ENCODE results near the gene TRAPPC1.

Gene TRAPPC1

GRCh38 chr17:7910711-7911110 lies 21.0 kb downstream of the TRAPPC1 start:
- no peak overlapping the region for H3K4me3 ChIP-seq (ENCODE audit: low read depth in 1 of 5, low read length in 5 of 5)
- H3K9ac ChIP-seq (ENCODE audit: low read length in 5 of 5), result no peak overlapping the region
- H3K27ac ChIP-seq (ENCODE audit: low read depth, low read length), result no peak overlapping the region
- peaks cover 0 to 63% (median 56%) of the 10 kb centered on the region in 5 donors for H3K36me3 ChIP-seq (ENCODE audit: control insufficient read depth in 5 of 5, insufficient read depth in 5 of 5, low read length in 5 of 5)
- H3K9me3 ChIP-seq (ENCODE audit: control insufficient read depth in 5 of 5, low read length in 5 of 5), result no peaks in the 10 kb centered on the region
- peaks cover 2 to 10% (median 10%) of the 10 kb centered on the region in 5 donors for H3K4me1 ChIP-seq (ENCODE audit: control insufficient read depth in 5 of 5, insufficient read depth in 5 of 5, low read length in 5 of 5)
- H3K27me3 ChIP-seq (ENCODE audit: control insufficient read depth in 5 of 5, insufficient read depth in 4 of 5, low read length in 5 of 5), result no peaks in the 10 kb centered on the region

DNA sequence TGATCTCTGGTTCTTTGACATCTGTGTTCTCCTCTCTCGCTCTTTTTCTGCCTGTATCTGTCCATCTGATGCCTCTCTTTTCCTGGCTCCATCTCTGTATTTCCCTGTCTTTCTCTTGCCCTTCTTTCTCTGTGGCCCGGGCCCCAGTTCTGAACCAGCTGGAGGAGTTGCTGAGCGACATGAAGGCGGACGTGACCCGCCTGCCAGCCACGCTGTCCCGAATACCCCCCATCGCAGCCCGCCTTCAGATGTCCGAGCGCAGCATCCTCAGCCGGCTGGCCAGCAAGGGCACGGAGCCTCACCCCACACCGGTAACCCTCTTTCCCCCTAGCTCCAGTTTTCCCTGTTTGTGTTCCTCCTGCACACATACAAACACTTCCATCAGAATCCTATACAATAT lies 21.5 kb downstream of the TRAPPC1 start:
- Histone ChIP-seq H3K27me3 (ENCODE audit: control insufficient read depth in 5 of 5, insufficient read depth in 4 of 5, low read length in 5 of 5) (no peaks in the 10 kb centered on the region), H3K4me1 (ENCODE audit: control insufficient read depth in 5 of 5, insufficient read depth in 5 of 5, low read length in 5 of 5) (peaks cover 2 to 6% (median 5%) of the 10 kb centered on the region in 5 donors), H3K27ac (ENCODE audit: low read depth, low read length) (no peak overlapping the region), H3K9me3 (ENCODE audit: control insufficient read depth in 5 of 5, low read length in 5 of 5) (no peaks in the 10 kb centered on the region), H3K9ac (ENCODE audit: low read length in 5 of 5) (no peak overlapping the region), H3K4me3 (ENCODE audit: low read depth in 1 of 5, low read length in 5 of 5) (no peak overlapping the region), H3K36me3 (ENCODE audit: control insufficient read depth in 5 of 5, insufficient read depth in 5 of 5, low read length in 5 of 5) (peaks cover 0 to 68% (median 60%) of the 10 kb centered on the region in 5 donors)

DNA sequence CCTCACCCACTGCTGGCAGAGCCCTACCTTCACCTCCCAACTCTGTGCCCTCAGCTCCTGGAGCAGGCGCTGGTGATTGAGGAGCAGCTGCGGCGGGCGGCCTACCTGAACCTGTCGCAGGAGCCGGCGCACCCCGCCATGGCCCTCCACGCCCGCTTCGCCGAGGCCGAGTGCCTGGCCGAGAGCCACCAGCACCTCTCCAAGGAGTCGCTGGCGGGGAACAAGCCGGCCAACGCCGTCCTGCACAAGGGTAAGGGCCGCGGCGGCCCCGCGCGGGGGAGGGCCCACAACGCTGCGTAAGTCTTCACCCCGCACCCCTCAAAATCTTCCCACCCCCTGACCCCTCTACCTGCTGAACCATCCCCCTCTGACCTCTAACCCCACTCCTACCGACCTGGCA lies 22.7 kb downstream of the TRAPPC1 start:
- Histone ChIP-seq H3K9me3 (ENCODE audit: control insufficient read depth in 5 of 5, low read length in 5 of 5) (no peaks in the 10 kb centered on the region), H3K36me3 (ENCODE audit: control insufficient read depth in 5 of 5, insufficient read depth in 5 of 5, low read length in 5 of 5) (peaks cover 0 to 79% (median 72%) of the 10 kb centered on the region in 5 donors), H3K9ac (ENCODE audit: low read length in 5 of 5) (no peak overlapping the region), H3K27ac (ENCODE audit: low read depth, low read length) (no peak overlapping the region), H3K4me1 (ENCODE audit: control insufficient read depth in 5 of 5, insufficient read depth in 5 of 5, low read length in 5 of 5) (no peaks in the 10 kb centered on the region), H3K4me3 (ENCODE audit: low read depth in 1 of 5, low read length in 5 of 5) (no peak overlapping the region), H3K27me3 (ENCODE audit: control insufficient read depth in 5 of 5, insufficient read depth in 4 of 5, low read length in 5 of 5) (no peaks in the 10 kb centered on the region)

GRCh38 chr17:7903154-7904103 lies 28.3 kb downstream of the TRAPPC1 start:
- Histone ChIP-seq H3K9me3 (ENCODE audit: control insufficient read depth in 5 of 5, low read length in 5 of 5) (no peaks in the 10 kb centered on the region), H3K27ac (ENCODE audit: low read depth, low read length) (no peak overlapping the region), H3K4me3 (ENCODE audit: low read depth in 1 of 5, low read length in 5 of 5) (no peak overlapping the region), H3K9ac (ENCODE audit: low read length in 5 of 5) (no peak overlapping the region), H3K27me3 (ENCODE audit: control insufficient read depth in 5 of 5, insufficient read depth in 4 of 5, low read length in 5 of 5) (no peaks in the 10 kb centered on the region), H3K4me1 (ENCODE audit: control insufficient read depth in 5 of 5, insufficient read depth in 5 of 5, low read length in 5 of 5) (peaks cover 0 to 2% (median 0%) of the 10 kb centered on the region in 5 donors), H3K36me3 (ENCODE audit: control insufficient read depth in 5 of 5, insufficient read depth in 5 of 5, low read length in 5 of 5) (peaks cover 0 to 96% (median 88%) of the 10 kb centered on the region in 5 donors)

DNA sequence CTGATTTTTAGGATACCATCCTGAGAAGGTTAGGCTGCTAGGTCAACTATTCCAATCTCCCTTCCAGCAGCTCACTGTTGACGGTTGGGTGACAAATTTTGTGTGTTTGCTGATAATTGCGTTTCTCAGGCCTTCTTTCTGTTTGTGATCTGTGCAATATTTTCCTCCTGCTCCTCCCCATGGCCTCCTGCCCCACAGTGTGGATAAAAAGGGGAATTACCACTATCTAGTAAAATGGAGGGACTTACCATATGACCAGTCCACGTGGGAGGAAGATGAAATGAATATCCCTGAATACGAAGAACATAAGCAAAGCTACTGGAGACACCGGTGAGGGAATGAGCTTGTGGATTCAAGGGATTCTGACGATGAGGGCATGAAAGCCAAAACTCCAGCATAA lies 34.0 kb downstream of the TRAPPC1 start:
- H3K27ac ChIP-seq (ENCODE audit: low read depth, low read length), result no peak overlapping the region
- H3K36me3 ChIP-seq (ENCODE audit: control insufficient read depth in 5 of 5, insufficient read depth in 5 of 5, low read length in 5 of 5), result peaks cover 0 to 78% (median 66%) of the 10 kb centered on the region in 5 donors
- no peaks in the 10 kb centered on the region for H3K9me3 ChIP-seq (ENCODE audit: control insufficient read depth in 5 of 5, low read length in 5 of 5)
- no peak overlapping the region for H3K9ac ChIP-seq (ENCODE audit: low read length in 5 of 5)
- peaks cover 0 to 5% (median 3%) of the 10 kb centered on the region in 5 donors for H3K4me1 ChIP-seq (ENCODE audit: control insufficient read depth in 5 of 5, insufficient read depth in 5 of 5, low read length in 5 of 5)
- H3K4me3 ChIP-seq (ENCODE audit: low read depth in 1 of 5, low read length in 5 of 5), result no peak overlapping the region
- H3K27me3 ChIP-seq (ENCODE audit: control insufficient read depth in 5 of 5, insufficient read depth in 4 of 5, low read length in 5 of 5), result no peaks in the 10 kb centered on the region

- Histone ChIP-seq H3K27me3 (ENCODE audit: control insufficient read depth in 5 of 5, insufficient read depth in 4 of 5, low read length in 5 of 5) (no peaks in the 10 kb centered on the region), H3K9ac (ENCODE audit: low read length in 5 of 5) (peak overlapping the region in 1 of 5 donors; percentile 17), H3K4me3 (ENCODE audit: low read depth in 1 of 5, low read length in 5 of 5) (no peak overlapping the region), H3K27ac (ENCODE audit: low read depth, low read length) (no peak overlapping the region), H3K9me3 (ENCODE audit: control insufficient read depth in 5 of 5, low read length in 5 of 5) (no peaks in the 10 kb centered on the region), H3K36me3 (ENCODE audit: control insufficient read depth in 5 of 5, insufficient read depth in 5 of 5, low read length in 5 of 5) (peaks cover 0 to 74% (median 62%) of the 10 kb centered on the region in 5 donors), H3K4me1 (ENCODE audit: control insufficient read depth in 5 of 5, insufficient read depth in 5 of 5, low read length in 5 of 5) (peaks cover 0 to 5% (median 3%) of the 10 kb centered on the region in 5 donors)
Measured at GRCh38 chr17:7897090-7897489, 34.7 kb downstream of the TRAPPC1 start.

DNA sequence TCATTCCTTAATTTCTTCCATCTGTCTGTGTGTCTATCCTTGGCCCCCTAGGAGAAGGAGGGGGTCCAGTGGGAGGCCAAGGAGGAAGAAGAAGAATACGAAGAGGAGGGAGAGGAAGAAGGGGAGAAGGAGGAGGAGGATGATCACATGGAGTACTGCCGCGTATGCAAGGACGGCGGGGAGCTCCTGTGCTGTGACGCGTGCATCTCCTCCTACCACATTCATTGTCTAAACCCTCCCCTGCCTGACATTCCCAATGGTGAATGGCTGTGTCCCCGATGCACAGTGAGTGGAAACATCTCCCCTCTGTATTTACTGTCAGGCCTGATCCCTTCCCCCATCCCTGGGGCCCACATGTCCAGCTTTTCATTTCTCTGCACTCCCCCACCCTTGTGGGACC lies 36.9 kb downstream of the TRAPPC1 start:
- Histone ChIP-seq H3K27me3 (ENCODE audit: control insufficient read depth in 5 of 5, insufficient read depth in 4 of 5, low read length in 5 of 5) (no peaks in the 10 kb centered on the region), H3K9ac (ENCODE audit: low read length in 5 of 5) (no peak overlapping the region)

DNA sequence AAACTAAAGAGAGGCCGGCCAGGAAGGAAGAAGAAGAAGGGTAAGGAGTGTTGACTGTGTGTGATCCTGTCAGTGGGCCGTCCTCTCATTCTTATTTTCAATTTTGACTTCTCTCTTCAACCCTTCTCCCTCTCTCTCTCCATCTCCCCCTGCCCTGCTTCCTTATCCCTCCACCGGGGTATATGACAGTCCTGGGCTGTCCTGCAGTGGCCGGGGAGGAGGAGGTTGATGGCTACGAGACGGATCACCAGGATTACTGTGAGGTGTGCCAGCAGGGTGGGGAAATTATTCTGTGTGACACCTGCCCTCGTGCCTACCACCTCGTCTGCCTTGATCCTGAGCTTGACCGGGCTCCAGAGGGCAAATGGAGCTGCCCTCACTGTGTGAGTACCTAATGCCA lies 37.5 kb downstream of the TRAPPC1 start:
- Histone ChIP-seq H3K9me3 (ENCODE audit: control insufficient read depth in 5 of 5, low read length in 5 of 5) (no peaks in the 10 kb centered on the region), H3K27ac (ENCODE audit: low read depth, low read length) (no peak overlapping the region), H3K4me1 (ENCODE audit: control insufficient read depth in 5 of 5, insufficient read depth in 5 of 5, low read length in 5 of 5) (peaks cover 0 to 16% (median 12%) of the 10 kb centered on the region in 5 donors), H3K9ac (ENCODE audit: low read length in 5 of 5) (no peak overlapping the region), H3K4me3 (ENCODE audit: low read depth in 1 of 5, low read length in 5 of 5) (no peak overlapping the region), H3K27me3 (ENCODE audit: control insufficient read depth in 5 of 5, insufficient read depth in 4 of 5, low read length in 5 of 5) (no peaks in the 10 kb centered on the region), H3K36me3 (ENCODE audit: control insufficient read depth in 5 of 5, insufficient read depth in 5 of 5, low read length in 5 of 5) (peaks cover 0 to 61% (median 48%) of the 10 kb centered on the region in 5 donors)

More for the DNA sequence above, 36.9 kb downstream of the TRAPPC1 start:
- Histone ChIP-seq H3K27ac (ENCODE audit: low read depth, low read length) (no peak overlapping the region), H3K4me1 (ENCODE audit: control insufficient read depth in 5 of 5, insufficient read depth in 5 of 5, low read length in 5 of 5) (peaks cover 0 to 10% (median 6%) of the 10 kb centered on the region in 5 donors), H3K9me3 (ENCODE audit: control insufficient read depth in 5 of 5, low read length in 5 of 5) (no peaks in the 10 kb centered on the region), H3K36me3 (ENCODE audit: control insufficient read depth in 5 of 5, insufficient read depth in 5 of 5, low read length in 5 of 5) (peaks cover 0 to 68% (median 54%) of the 10 kb centered on the region in 5 donors), H3K4me3 (ENCODE audit: low read depth in 1 of 5, low read length in 5 of 5) (no peak overlapping the region)

GRCh38 chr17:7893187-7893880 lies 38.4 kb downstream of the TRAPPC1 start:
- peaks cover 0 to 52% (median 41%) of the 10 kb centered on the region in 5 donors for H3K36me3 ChIP-seq (ENCODE audit: control insufficient read depth in 5 of 5, insufficient read depth in 5 of 5, low read length in 5 of 5)
- no peak overlapping the region for H3K27ac ChIP-seq (ENCODE audit: low read depth, low read length)
- H3K9ac ChIP-seq (ENCODE audit: low read length in 5 of 5), result no peak overlapping the region
- H3K4me3 ChIP-seq (ENCODE audit: low read depth in 1 of 5, low read length in 5 of 5), result no peak overlapping the region
- H3K9me3 ChIP-seq (ENCODE audit: control insufficient read depth in 5 of 5, low read length in 5 of 5), result no peaks in the 10 kb centered on the region
- peaks cover 8 to 25% (median 21%) of the 10 kb centered on the region in 5 donors for H3K4me1 ChIP-seq (ENCODE audit: control insufficient read depth in 5 of 5, insufficient read depth in 5 of 5, low read length in 5 of 5)
- H3K27me3 ChIP-seq (ENCODE audit: control insufficient read depth in 5 of 5, insufficient read depth in 4 of 5, low read length in 5 of 5), result no peaks in the 10 kb centered on the region

All from subcutaneous abdominal adipose tissue (tissue), 5 donors.